GM19463 (cell line): Measurements from ENCODE around the gene MLST8.
"Not testable (repeated sequence)": the region's sequence is repeated elsewhere in the genome, so short reads cannot be mapped to it uniquely, and the experiment has no call there.

Experiments used
- ATAC-seq: cut with Tn5 transposase; IDR thresholded peaks from one replicate; pipeline ENCODE4 v1.9.1; 2021; ENCODE audit warnings: mild to moderate bottlenecking, moderate library complexity; ENCODE audit not compliant: unreplicated experiment

MLST8 gene

GRCh38 chr16:2190002-2190658 is 15.1 kb upstream of the MLST8 start:
- ATAC-seq = no peak

GRCh38 chr16:2190659-2191445 is 14.4 kb upstream of the MLST8 start:
- ATAC-seq = no peak

- ATAC-seq = no peak
Measured at GRCh38 chr16:2191446-2191706, 13.9 kb upstream of the MLST8 start.

- no peak for ATAC-seq
Measured at GRCh38 chr16:2194166-2194834, 11.0 kb upstream of the MLST8 start.

GRCh38 chr16:2194852-2195321 is 10.4 kb upstream of the MLST8 start:
- ATAC-seq = no peak

- no peak for ATAC-seq
Measured at GRCh38 chr16:2195322-2196161, 9.7 kb upstream of the MLST8 start.

- no peak for ATAC-seq
Measured at GRCh38 chr16:2196162-2196980, 8.9 kb upstream of the MLST8 start, which contains the start of gene CASKIN1. CASKIN1 (minus strand) TSS chr16:2196605; CDS start chr16:2196432, 173 bp downstream.

- ATAC-seq = no peak
Measured at GRCh38 chr16:2196981-2197511, 8.2 kb upstream of the MLST8 start.

- ATAC-seq = no peak
Measured at GRCh38 chr16:2197765-2198164, 7.5 kb upstream of the MLST8 start.

- no peak for ATAC-seq
Measured at GRCh38 chr16:2198283-2198682, 7.0 kb upstream of the MLST8 start.

GRCh38 chr16:2199095-2199494 is 6.2 kb upstream of the MLST8 start:
- ATAC-seq = no peak

GRCh38 chr16:2199621-2200139 is 5.6 kb upstream of the MLST8 start:
- no peak for ATAC-seq

GRCh38 chr16:2200313-2200712 is 4.9 kb upstream of the MLST8 start:
- ATAC-seq = no peak

GRCh38 chr16:2203119-2203688 is 2.0 kb upstream of the MLST8 start:
- ATAC-seq = not testable (repeated sequence)

GRCh38 chr16:2204416-2205103 is 694 bp upstream of the MLST8 start:
- no peak for ATAC-seq

GRCh38 chr16:2205967-2206313 is 686 bp downstream of the MLST8 start:
- no peak for ATAC-seq

GRCh38 chr16:2206420-2206779 is 1.1 kb downstream of the MLST8 start:
- no peak for ATAC-seq

- no peak for ATAC-seq
Measured at GRCh38 chr16:2206780-2207433, 1.7 kb downstream of the MLST8 start.
